IMR-90 (cell line): ENCODE results near the gene TCF7. TPM values are rescaled to one million over a fixed set of nuclear protein-coding genes. Genes with fewer than 3 reads are reported as not detected.

Source experiments
- ATAC-seq: fragments of 200-7000 bp; cut with Tn5 transposase; 2 replicates; pipeline ENCODE4 v1.9.1; 2020; ENCODE audit warnings: low read depth, mild to moderate bottlenecking, moderate library complexity
- BruUV-seq: library from RNA; stranded (reverse); fragments of 400-500 nt; replicated peaks from 2 replicates; lab custom pipeline; 2021; lab: Mats Ljungman, UMichigan
- CTCF ChIA-PET: fragments of 300-600 bp; formaldehyde crosslinking; extraction: SDS; loops from one replicate; lab custom pipeline; 2021; ENCODE audit warnings: antibody characterized with exemption; lab: Yijun Ruan, JAX
- POLR2A ChIA-PET: fragments of 300-600 bp; sonication (Branson Sonifier 250); formaldehyde crosslinking; loops from one replicate; lab custom pipeline; 2022; ENCODE audit warnings: antibody characterized with exemption; ENCODE audit not compliant: unreplicated experiment; lab: Charles Lee
- DNase-seq: peaks from one replicate; pipeline ENCODE4 v3.0.0; 2013
- H2AFZ ChIP-seq: replicated peaks from 2 replicates; pipeline ENCODE3; 2013; ENCODE audit warnings: low read length, mild to moderate bottlenecking; ENCODE audit not compliant: poor library complexity
- H2AK5ac ChIP-seq: 2 replicates; pipeline ENCODE4 v1.6.1; 2013; ENCODE audit warnings: low read depth, low read length, inconsistent platforms
- H2AK9ac ChIP-seq: replicated peaks from 2 replicates; pipeline ENCODE3; 2013; ENCODE audit warnings: mild to moderate bottlenecking, low read depth, low read length, moderate library complexity; ENCODE audit not compliant: poor library complexity
- H2BK120ac ChIP-seq: 2 replicates; pipeline ENCODE4 v1.6.1; 2013; ENCODE audit warnings: low read depth, low read length, inconsistent platforms
- H2BK15ac ChIP-seq: 3 replicates; pipeline ENCODE4 v1.6.1; 2013; ENCODE audit warnings: low read depth, low read length, inconsistent platforms
- H2BK20ac ChIP-seq: 2 replicates; pipeline ENCODE4 v1.6.1; 2013; ENCODE audit warnings: low read depth, mild to moderate bottlenecking, inconsistent platforms, low read length, moderate library complexity
- H2BK5ac ChIP-seq: 2 replicates; pipeline ENCODE4 v1.6.1; 2013; ENCODE audit warnings: mild to moderate bottlenecking, low read depth, low read length, inconsistent platforms; ENCODE audit not compliant: poor library complexity, severe bottlenecking
- H3K14ac ChIP-seq: replicated peaks from 2 replicates; pipeline ENCODE4 v1.6.1; 2013; ENCODE audit warnings: low read depth, low read length, inconsistent platforms
- H3K18ac ChIP-seq: 2 replicates; pipeline ENCODE4 v1.6.1; 2013; ENCODE audit warnings: low read depth, low read length, control low read depth
- H3K23ac ChIP-seq: 2 replicates; pipeline ENCODE4 v1.6.1; 2013; ENCODE audit warnings: low read depth, low read length, inconsistent platforms
- H3K27ac ChIP-seq: 2 replicates; pipeline ENCODE4 v1.5.1; 2013; ENCODE audit warnings: mild to moderate bottlenecking, control low read depth, low read length; ENCODE audit not compliant: insufficient read depth
- H3K27me3 ChIP-seq: 2 replicates; pipeline ENCODE4 v1.6.1; 2013; ENCODE audit warnings: low read length; ENCODE audit not compliant: control insufficient read depth, insufficient read depth
- H3K36me3 ChIP-seq: 2 replicates; pipeline ENCODE4 v1.6.1; 2013; ENCODE audit warnings: low read length, mixed read lengths; ENCODE audit not compliant: control insufficient read depth, insufficient read depth
- H3K4ac ChIP-seq: 2 replicates; pipeline ENCODE4 v1.6.1; 2013; ENCODE audit warnings: low read depth, low read length, inconsistent platforms
- H3K4me1 ChIP-seq: 2 replicates; pipeline ENCODE4 v1.6.1; 2013; ENCODE audit warnings: low read length, mixed read lengths; ENCODE audit not compliant: control insufficient read depth, insufficient read depth
- H3K4me2 ChIP-seq: 2 replicates; pipeline ENCODE4 v1.6.1; 2013; ENCODE audit warnings: low read depth, mild to moderate bottlenecking, control low read depth, low read length, moderate library complexity
- H3K4me3 ChIP-seq: 2 replicates; pipeline ENCODE4 v1.5.1; 2013; ENCODE audit warnings: low read depth, mild to moderate bottlenecking, control low read depth, low read length, moderate library complexity; ENCODE audit not compliant: insufficient read depth
- H3K56ac ChIP-seq: 2 replicates; pipeline ENCODE4 v1.6.1; 2013; ENCODE audit warnings: low read length, inconsistent platforms; ENCODE audit not compliant: insufficient read depth; ENCODE audit errors: extremely low read depth
- H3K79me1 ChIP-seq, 2 experiments: 2 replicates each; pipeline ENCODE4 v1.6.1; 2013; ENCODE audit warnings: low read length in 2 of 2, inconsistent platforms in 1 of 2, low read depth in 1 of 2
- H3K9ac ChIP-seq: 2 replicates; pipeline ENCODE4 v1.6.1; 2013; ENCODE audit warnings: low read depth, low read length, control low read depth
- H3K9me1 ChIP-seq: 2 replicates; pipeline ENCODE4 v1.6.1; 2013; ENCODE audit warnings: low read length, inconsistent platforms; ENCODE audit not compliant: insufficient read depth
- H3K9me3 ChIP-seq: 2 replicates; pipeline ENCODE4 v1.6.1; 2013; ENCODE audit warnings: low read length; ENCODE audit not compliant: control insufficient read depth, insufficient read depth
- H4K20me1 ChIP-seq: 2 replicates; pipeline ENCODE4 v1.6.1; 2013; ENCODE audit warnings: low read length, inconsistent platforms; ENCODE audit not compliant: insufficient read depth
- H4K5ac ChIP-seq: 2 replicates; pipeline ENCODE4 v1.6.1; 2013; ENCODE audit warnings: mild to moderate bottlenecking, low read depth, low read length, control low read depth
- H4K8ac ChIP-seq, 2 experiments: 2 replicates each; pipeline ENCODE4 v1.6.1; 2013; ENCODE audit warnings: low read depth in 2 of 2, low read length in 2 of 2, control low read depth in 1 of 2, inconsistent platforms in 1 of 2
- H4K91ac ChIP-seq: 2 replicates; pipeline ENCODE4 v1.6.1; 2013; ENCODE audit warnings: low read depth, low read length, inconsistent platforms; ENCODE audit not compliant: insufficient read depth
- RCOR1 ChIP-seq: IDR thresholded peaks from 2 replicates; pipeline ENCODE4 v1.6.1; 2012; ENCODE audit warnings: mild to moderate bottlenecking, low read length, improper control_type of control experiment; ENCODE audit not compliant: insufficient replicate concordance
- WGBS, 2 experiments: methylation state at CpG; one replicate each; pipeline versions ENCODE4 v1.1.5 to v1.1.7; 2013; ENCODE audit warnings: missing lambda C conversion rate in 2 of 2; ENCODE audit not compliant: insufficient read length in 1 of 2; ENCODE audit errors: extremely low coverage in 2 of 2; 5-methylcytosine and 5-hydroxymethylcytosine counted together
- dilution Hi-C: fragments of 300-500 bp; cut with HindIII; formaldehyde crosslinking; loops from one replicate; pipeline ENCODE4 v1.14.3; 2018; ENCODE audit warnings: low sequenced_read_pairs; ENCODE audit not compliant: unreplicated experiment
- in situ Hi-C: fragments of 300-500 bp; cut with MboI; formaldehyde crosslinking; loops from 3 replicates; pipeline ENCODE4 v1.14.3; 2019; ENCODE audit warnings: low sequenced_read_pairs, inconsistent platforms, mixed read lengths
- intact Hi-C: fragments of 100-400 bp; cut with micrococcal nuclease; formaldehyde crosslinking; loops from 2 replicates; pipeline ENCODE4 v1.10.0; 2022
- polyA plus RNA-seq, 3 experiments: library from polyadenylated mRNA; depleted of rRNA; stranded (reverse); fragments of >200 nt; gene quantifications; 2 replicates each; pipeline ENCODE4 v1.2.3, GENCODE V29; 2012; ENCODE audit warnings: low replicate concordance in 1 of 3
- total RNA-seq: library from RNA; depleted of rRNA; stranded (reverse); fragments of >200 nt; gene quantifications from 2 replicates; pipeline ENCODE4 v1.2.3, GENCODE V29; 2012
- TF ChIP-seq, protein P1 (sequence below): fragments of 150-350 bp; IDR thresholded peaks from 2 replicates; pipeline ENCODE4 v1.6.1; 2017; ENCODE audit warnings: mild to moderate bottlenecking, antibody characterized with exemption, low read length, low read depth

Gene TCF7
- total and polyA plus RNA-seq, 2 of the 4 experiments (the other 2 are of a cell fraction), result 1.3 to 3.4 TPM

DNA sequence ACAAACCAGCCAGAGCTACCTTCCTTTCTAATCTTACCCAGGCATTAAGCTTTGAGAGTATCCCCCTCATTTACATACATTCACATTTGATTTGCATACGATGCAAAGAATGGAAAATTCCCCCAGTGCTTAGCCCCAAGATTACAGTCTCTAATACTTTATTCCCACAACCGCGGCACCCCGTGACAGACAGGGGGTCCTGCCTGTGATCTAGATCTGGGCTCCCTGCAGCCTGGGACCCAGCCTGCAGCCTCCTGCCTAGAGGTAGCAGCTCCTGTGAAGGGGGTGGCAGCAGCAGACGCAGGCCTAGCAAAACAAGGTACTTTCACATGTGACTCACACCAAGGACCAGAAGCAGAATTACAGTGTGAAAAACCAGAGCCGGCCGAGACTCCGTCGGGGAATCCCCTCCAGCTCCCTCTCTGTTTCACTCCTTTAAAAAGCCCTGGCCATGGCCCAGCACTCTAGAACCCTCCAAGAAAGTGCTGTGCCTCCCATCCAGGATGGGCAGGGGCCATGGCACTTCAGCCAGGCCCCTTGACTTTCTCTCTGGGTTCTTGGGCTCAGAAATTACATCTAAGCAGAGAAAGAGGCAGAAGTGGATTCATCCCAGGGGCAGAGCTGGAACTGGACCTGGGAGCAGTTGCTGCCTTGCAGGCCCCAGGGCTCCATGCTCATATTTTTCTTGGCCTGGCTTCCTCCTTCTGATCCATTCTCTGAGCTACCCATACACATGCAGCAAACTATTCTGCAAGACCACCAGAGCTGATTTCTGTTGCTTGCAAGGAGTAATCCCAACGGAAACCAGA is 14.0 kb upstream of the TCF7 start:
- Histone ChIP-seq H3K27ac (no peak overlapping the region), H2BK120ac (no peak overlapping the region), H4K5ac (no peak overlapping the region), H3K23ac (no peak overlapping the region), H3K79me1 (no peaks in the 10 kb centered on the region), H3K18ac (no peak overlapping the region), H4K91ac (no peak overlapping the region), H3K56ac (no peak overlapping the region), H3K9me1 (peaks cover 3% of the 10 kb centered on the region; the same call in 1 of the 2 replicates), H3K4ac (no peak overlapping the region), H2BK15ac (no peak overlapping the region), H4K20me1 (no peaks in the 10 kb centered on the region), H2AK5ac (no peak overlapping the region), H2AK9ac (no peak overlapping the region), H3K4me1 (peaks cover 4% of the 10 kb centered on the region), H2BK20ac (no peak overlapping the region), H3K14ac (no peak overlapping the region), H4K8ac (no peak overlapping the region), H2BK5ac (no peak overlapping the region), H2AFZ (peak overlapping the region; percentile 77), H3K27me3 (peaks cover 9% of the 10 kb centered on the region), H3K4me3 (no peak overlapping the region), H3K4me2 (no peak overlapping the region), H3K9me3 (no peaks in the 10 kb centered on the region), H3K9ac (no peak overlapping the region), H3K36me3 (no peaks in the 10 kb centered on the region)
- no TSS peak for BruUV-seq
- in situ Hi-C loops (no loop called here), dilution Hi-C loops (no loop called here), intact Hi-C loops (loop anchor here (2.0 kb wide), 1 partner anchor 40 kb away; no protein-coding TSS in a partner anchor)
- 88% methylated on average over 1 of the region's 10 CpGs; no CpG with 5 or more reads in 1 of the 2 experiments for WGBS, 2 experiments
- ChIA-PET CTCF (interaction anchor here (1.3 to 1.8 kb wide), 3 partner anchors 9 to 40 kb away, joined by 3 to 6 read pairs (median 3); no protein-coding TSS in a partner anchor), POLR2A (no interaction called here)
- ATAC-seq (peak; percentile 59), DNase-seq (peak; percentile 76)
- no peak for TF ChIP-seq RCOR1
- TF ChIP-seq, protein P1, sequence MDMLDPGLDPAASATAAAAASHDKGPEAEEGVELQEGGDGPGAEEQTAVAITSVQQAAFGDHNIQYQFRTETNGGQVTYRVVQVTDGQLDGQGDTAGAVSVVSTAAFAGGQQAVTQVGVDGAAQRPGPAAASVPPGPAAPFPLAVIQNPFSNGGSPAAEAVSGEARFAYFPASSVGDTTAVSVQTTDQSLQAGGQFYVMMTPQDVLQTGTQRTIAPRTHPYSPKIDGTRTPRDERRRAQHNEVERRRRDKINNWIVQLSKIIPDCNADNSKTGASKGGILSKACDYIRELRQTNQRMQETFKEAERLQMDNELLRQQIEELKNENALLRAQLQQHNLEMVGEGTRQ, result peak; percentile 38; the same call in 1 of the 2 replicates
